DMS53 (cell line): ENCODE measurements around the gene LYRM4.
A peak's percentile ranks its signal among the peaks of the same experiment; 100 is the strongest.

Experiments used
- DNase-seq: peaks from one replicate; lab custom pipeline; 2025; lab: John Stamatoyannopoulos, UW

LYRM4 gene

DNA sequence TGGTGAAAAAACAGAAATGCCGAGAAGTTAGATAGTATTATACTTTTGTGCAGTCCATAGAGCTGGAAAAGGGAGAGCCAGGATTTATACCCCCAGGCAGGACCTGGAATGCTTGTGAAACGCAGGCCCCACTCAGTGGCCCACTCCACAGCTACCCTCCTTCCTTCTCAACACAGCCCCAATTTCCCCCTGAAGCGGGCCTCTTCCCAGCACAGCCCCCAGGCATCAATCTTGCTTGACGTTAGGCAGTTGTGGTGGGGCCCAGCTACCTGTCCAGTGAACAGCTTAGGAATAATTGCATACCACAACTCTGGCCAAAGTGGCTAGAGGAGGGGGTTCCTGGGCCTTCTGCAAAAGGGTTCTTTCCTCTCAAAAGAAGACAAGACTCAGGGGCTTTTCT lies 114.4 kb downstream of the LYRM4 start:
- no peak for DNase-seq

- DNase-seq, result peak; percentile 89
Observed at GRCh38 chr6:5143634-5144311, 117.0 kb downstream of the LYRM4 start.

- DNase-seq, result no peak
Observed at GRCh38 chr6:5142915-5143314, 117.8 kb downstream of the LYRM4 start.

- DNase-seq, result no peak
Observed at GRCh38 chr6:5142131-5142530, 118.6 kb downstream of the LYRM4 start.

DNA sequence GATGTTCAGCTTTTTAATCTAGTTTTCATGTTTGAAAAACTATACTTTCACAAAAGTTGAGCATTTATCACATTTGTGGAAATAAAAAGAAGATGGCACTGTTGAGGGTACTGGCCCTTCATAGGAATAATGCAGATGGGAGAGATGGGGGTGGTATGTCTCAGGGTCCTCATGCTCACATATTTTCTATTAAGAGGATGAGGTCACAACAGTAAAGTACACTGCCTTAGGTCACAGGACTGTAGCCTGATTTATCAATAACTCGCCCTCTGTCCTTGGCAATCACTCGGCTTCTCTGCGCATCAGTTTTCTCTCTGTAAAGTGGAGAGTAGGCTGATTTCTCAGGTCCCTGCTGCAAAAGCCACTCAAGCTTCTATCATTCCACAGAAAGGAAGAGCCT lies 119.7 kb downstream of the LYRM4 start:
- DNase-seq, result no peak

GRCh38 chr6:5139828-5140771 lies 120.7 kb downstream of the LYRM4 start:
- no peak for DNase-seq

- no peak for DNase-seq
Observed at GRCh38 chr6:5138995-5139827, 121.5 kb downstream of the LYRM4 start.

- no peak for DNase-seq
Observed at GRCh38 chr6:5136851-5137250, 123.9 kb downstream of the LYRM4 start.

GRCh38 chr6:5135788-5136376 lies 124.9 kb downstream of the LYRM4 start:
- DNase-seq, result peak; percentile 60

DNA sequence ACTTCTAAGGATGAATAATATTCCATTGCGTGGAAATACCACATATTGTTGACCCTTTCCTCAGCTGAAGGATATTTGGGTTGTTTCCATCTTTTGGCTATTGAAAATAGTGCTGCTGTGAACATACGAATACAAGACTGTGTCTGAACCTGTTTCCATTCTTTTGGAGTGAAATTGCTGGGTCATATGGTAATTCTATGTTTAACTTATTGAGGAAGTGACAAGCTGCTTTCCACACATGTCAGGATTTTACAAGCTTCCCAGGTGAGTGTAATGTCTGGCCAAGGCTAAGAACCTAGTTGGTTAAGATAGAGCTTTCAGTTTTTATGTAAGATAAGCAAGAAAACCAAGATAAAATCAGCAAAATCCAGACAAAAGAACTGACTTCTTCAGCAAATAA lies 126.8 kb downstream of the LYRM4 start:
- no peak for DNase-seq

- no peak for DNase-seq
Observed at GRCh38 chr6:5132731-5133130, 128.0 kb downstream of the LYRM4 start.

DNA sequence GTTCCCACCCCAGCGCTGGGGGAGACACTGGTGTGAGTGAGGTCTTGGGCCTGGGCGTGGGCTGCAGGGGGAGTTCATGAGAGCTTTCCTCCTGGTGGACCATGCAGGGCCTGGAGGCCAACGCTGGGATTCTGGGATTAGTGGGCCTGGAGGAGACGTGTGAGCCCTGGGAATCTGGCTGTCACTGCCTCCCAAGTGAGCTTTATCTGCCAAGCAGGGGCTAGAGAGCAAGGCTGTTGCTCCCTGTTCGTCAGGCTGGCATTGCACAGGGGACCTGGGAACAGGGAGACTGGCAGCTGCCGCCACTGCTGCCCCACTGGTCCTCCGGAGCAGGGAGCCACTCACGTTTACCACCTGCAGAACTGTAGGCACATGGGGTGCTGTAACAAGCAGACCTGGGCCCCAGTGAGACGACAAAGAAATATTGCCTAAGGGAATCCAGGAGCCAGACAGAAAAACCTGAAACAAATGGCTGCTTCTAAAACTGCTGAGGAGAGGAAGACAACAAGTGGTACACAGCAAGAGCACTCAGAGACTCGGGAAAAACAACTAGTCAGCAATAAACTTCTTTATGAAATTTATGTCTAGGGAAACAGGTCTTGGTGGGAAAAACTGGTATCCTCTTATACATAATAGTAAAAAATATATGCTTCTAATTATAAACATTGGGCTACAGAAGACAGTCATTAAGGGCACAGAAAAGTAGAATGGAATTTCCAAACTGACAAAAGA lies 130.4 kb downstream of the LYRM4 start:
- no peak for DNase-seq

DNA sequence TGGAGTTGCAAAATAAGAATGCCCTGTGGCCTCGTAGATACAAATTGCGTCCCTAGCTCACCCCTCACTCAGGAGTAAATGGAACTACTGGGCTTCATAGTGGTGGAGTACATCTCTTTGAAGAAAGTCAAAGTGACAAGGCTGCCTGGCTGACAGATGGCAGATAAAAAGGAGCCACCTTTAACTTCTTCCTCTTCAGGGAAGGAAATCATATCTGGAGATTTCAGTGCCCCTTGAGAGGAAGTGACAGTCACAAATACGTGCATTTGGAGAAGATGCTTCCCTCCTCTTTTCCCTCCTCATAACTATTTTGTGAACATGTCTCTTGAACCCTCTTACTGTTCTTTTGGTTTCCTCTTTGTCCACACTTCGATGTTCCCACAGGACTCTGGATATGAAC lies 132.4 kb downstream of the LYRM4 start:
- DNase-seq, result no peak

- DNase-seq, result no peak
Observed at GRCh38 chr6:5127106-5127687, 133.6 kb downstream of the LYRM4 start.

GRCh38 chr6:5126214-5126613 lies 134.5 kb downstream of the LYRM4 start:
- DNase-seq, result no peak

DNA sequence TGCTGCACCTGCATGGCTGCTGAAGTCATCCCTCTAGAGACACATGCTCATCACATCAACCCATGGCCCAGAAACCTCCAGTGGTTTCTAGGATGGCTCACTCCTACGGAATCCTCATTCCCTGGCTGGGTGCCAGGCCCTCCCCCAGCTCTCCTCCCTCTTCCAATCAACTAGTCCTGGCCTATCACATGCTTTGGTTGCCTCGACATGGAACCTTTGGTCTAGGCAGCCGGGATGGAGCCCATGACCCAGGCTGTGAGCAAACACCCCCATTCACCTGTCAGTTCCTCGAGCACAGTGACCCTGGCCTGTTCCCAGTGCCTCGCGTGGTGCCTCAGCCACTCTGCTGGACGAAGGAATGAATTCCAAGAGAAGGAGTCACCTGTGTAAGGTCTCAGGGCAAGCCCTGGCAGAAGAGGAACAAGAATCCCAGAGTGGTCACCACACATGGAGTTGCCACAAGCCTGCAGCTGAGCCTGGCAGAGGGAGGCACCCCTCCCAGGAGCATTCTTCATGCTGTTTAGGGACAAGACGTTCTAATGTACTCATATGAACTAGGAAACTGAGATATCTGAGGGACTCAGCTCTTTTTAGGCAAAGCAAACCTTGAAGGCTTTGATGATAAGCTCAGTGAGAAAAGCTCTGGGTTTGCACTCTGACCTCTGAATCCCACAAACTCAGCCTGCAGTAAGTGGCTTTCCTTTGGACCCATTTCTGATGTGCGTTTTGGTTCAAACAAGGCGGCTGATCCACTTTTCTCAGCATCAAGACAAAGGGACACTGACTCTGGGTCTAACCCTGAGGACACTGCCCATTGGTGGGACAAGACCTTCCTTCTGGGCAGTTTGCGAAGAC lies 135.4 kb downstream of the LYRM4 start:
- no peak for DNase-seq

GRCh38 chr6:5124526-5124925 lies 136.2 kb downstream of the LYRM4 start:
- DNase-seq, result no peak

DNA sequence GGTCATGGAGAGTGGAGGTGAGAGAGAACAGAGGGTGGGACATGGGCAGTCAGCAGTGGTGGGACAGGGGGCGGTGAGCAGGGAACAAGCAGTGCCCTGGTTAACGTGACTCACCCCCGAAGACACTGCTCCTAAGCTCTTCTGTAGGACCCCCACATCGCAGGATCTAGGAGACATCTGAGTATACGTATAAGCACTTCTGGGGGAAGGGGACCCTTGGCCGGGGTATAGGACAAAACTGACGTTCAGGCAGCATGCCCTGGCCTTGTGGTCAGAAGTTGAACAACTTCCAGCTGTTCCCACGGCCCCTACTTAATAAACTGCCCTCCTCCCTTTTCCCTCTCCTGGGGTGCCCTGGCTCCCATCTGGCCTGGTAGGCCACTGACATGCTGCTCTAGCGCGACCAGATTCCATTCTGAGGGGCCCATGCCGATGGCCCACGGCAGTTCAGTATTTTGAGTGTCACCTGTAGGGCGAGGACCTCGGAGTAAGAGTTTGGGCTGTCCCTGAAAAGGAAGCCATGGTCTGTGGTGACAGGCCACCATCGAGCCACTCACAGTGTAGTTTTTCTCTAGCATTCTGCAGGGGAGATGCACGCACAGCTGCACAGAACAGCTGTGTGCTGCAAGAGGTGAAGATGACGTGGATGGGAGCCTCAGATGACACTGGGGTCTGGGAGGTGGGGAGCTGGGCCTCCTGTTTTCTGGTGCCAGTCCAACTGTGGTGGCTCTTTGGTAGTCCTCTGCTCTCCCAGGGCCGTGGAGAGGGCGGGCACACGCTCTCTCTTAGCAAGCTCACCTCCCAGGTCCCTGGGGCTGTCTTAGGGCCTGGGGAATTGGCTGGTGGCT lies 137.2 kb downstream of the LYRM4 start:
- no peak for DNase-seq

DNA sequence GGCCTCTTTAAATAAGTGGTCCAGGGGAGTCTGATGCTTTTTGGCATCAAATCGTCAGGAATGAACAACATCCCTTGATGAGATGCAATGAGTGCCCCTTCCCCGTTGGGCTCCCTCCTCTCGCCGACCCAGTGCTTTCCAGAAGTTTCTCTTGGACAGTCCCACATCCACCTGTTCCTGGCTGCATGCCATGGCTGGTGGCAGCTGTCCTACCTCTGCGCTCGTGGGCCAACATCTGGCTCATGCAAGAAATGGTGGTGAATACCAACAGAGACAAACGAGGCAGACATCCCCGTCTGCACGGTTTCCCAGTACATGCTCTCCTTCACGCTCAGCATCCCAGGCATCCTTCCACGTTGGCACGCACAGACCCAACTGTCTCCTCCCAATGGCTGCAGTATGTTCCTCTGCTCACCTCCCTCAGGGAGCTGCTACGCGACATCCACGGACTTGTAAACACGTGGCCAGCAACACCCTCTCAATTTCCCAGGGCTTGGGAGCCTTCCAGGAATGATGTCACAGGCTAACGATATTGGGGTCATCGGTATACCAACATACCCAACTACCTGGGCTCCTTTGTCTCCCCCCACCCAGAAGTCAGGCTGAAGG lies 138.1 kb downstream of the LYRM4 start:
- no peak for DNase-seq
